ENCODE results near the gene SH3RF1.

The SH3RF1 gene

DNA sequence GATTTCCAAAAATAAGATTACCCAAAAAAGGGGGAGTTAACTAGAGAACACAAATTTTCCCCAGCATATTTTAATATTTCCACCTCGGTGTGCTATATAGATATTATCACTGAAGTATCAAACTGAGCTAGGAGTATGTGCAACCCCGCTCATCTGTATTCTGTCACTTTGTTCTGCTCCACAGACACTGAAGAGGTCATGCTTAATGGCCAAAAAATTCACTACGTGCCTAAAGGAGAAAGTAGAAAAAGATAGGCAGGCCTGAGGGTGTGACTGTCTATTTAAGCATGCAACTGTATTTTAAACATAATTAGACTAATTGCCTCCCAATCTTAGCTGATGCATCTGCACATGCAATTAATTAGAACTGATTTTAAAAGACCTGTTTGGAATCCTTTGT is 24.5 kb downstream of the SH3RF1 start:
- Histone ChIP-seq H3K4me3 (ENCODE audit: low read length) (no peak overlapping the region), H3K79me2 (ENCODE audit: low read length) (no peaks in the 10 kb centered on the region)
- TF ChIP-seq EZH2phosphoT487 (IDR thresholded peaks at IDR 0.05; ENCODE audit: low read depth), result no peak
- TF ChIP-seq, protein P1, sequence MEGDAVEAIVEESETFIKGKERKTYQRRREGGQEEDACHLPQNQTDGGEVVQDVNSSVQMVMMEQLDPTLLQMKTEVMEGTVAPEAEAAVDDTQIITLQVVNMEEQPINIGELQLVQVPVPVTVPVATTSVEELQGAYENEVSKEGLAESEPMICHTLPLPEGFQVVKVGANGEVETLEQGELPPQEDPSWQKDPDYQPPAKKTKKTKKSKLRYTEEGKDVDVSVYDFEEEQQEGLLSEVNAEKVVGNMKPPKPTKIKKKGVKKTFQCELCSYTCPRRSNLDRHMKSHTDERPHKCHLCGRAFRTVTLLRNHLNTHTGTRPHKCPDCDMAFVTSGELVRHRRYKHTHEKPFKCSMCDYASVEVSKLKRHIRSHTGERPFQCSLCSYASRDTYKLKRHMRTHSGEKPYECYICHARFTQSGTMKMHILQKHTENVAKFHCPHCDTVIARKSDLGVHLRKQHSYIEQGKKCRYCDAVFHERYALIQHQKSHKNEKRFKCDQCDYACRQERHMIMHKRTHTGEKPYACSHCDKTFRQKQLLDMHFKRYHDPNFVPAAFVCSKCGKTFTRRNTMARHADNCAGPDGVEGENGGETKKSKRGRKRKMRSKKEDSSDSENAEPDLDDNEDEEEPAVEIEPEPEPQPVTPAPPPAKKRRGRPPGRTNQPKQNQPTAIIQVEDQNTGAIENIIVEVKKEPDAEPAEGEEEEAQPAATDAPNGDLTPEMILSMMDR (IDR thresholded peaks at IDR 0.05; ENCODE audit: low read depth, low read length), result no peak

GRCh38 chr4:169245061-169245460 is 25.7 kb downstream of the SH3RF1 start:
- Histone ChIP-seq H3K4me3 (ENCODE audit: low read length) (no peak overlapping the region), H3K4me2 (ENCODE audit: low read length) (no peak overlapping the region), H2AFZ (ENCODE audit: low read depth, low read length) (no peak overlapping the region), H3K4me1 (ENCODE audit: low read length) (peaks cover 9% of the 10 kb centered on the region), H3K27me3 (ENCODE audit: low read depth, low read length) (no peaks in the 10 kb centered on the region), H3K9ac (ENCODE audit: low read length) (no peak overlapping the region), H3K79me2 (ENCODE audit: low read length) (no peaks in the 10 kb centered on the region), H4K20me1 (ENCODE audit: insufficient read depth, low read length) (no peaks in the 10 kb centered on the region), H3K27ac (ENCODE audit: low read length) (no peak overlapping the region), H3K9me3 (ENCODE audit: insufficient read depth, low read length) (no peaks in the 10 kb centered on the region), H3K36me3 (replicated peaks; ENCODE audit: low read depth, low read length) (no peaks in the 10 kb centered on the region)
- TF ChIP-seq EZH2phosphoT487 (IDR thresholded peaks at IDR 0.05; ENCODE audit: low read depth), result no peak
- TF ChIP-seq, protein P1 (IDR thresholded peaks at IDR 0.05; ENCODE audit: low read depth, low read length), result no peak

More for the DNA sequence above, 24.5 kb downstream of the SH3RF1 start:
- no peak overlapping the region for H3K27ac ChIP-seq (ENCODE audit: low read length)
- no peaks in the 10 kb centered on the region for H3K36me3 ChIP-seq (replicated peaks; ENCODE audit: low read depth, low read length)
- no peaks in the 10 kb centered on the region for H3K27me3 ChIP-seq (ENCODE audit: low read depth, low read length)
- H4K20me1 ChIP-seq (ENCODE audit: insufficient read depth, low read length), result no peaks in the 10 kb centered on the region
- H3K9ac ChIP-seq (ENCODE audit: low read length), result no peak overlapping the region
- no peak overlapping the region for H3K4me2 ChIP-seq (ENCODE audit: low read length)
- no peak overlapping the region for H2AFZ ChIP-seq (ENCODE audit: low read depth, low read length)
- peaks cover 9% of the 10 kb centered on the region for H3K4me1 ChIP-seq (ENCODE audit: low read length)
- H3K9me3 ChIP-seq (ENCODE audit: insufficient read depth, low read length), result no peaks in the 10 kb centered on the region

DNA sequence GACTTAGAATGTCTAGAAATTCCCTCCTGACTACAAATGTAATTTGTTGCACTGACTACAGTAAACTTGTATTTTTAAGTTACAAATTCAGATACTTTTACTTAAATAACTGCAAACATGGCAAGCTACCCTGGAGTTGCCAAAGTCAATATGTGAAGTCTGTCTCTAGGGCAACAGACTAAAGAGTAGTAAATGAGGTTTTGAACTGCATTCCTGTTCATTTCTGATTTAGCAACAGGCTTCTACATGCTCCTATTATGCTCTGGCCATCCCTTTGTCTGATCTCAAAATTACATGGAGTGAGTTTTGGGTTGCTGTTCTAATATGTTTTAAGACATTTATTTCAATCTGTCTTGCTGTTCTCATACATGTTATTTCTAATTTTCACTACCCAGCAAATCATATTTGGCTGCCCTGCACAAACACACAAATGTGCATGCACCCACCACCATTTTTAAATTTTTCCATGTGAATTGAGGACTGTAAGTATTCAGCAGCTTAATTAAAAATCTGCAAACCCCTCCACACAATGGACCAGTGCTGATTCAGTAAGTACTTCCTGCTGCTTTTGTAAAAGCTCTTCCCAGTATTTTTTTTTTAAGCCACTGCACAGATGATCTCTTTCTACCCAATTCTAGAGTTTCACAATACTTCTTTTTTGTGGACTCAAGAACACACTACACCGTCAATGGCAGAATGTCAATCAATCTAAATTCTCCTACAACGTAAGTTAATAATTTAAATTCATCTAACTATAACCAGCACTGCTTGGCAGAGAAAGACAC is 26.7 kb downstream of the SH3RF1 start:
- Histone ChIP-seq H3K4me3 (ENCODE audit: low read length) (no peak overlapping the region), H3K36me3 (replicated peaks; ENCODE audit: low read depth, low read length) (no peaks in the 10 kb centered on the region), H3K79me2 (ENCODE audit: low read length) (no peaks in the 10 kb centered on the region), H3K27ac (ENCODE audit: low read length) (no peak overlapping the region), H3K27me3 (ENCODE audit: low read depth, low read length) (no peaks in the 10 kb centered on the region), H3K4me2 (ENCODE audit: low read length) (no peak overlapping the region), H3K4me1 (ENCODE audit: low read length) (no peaks in the 10 kb centered on the region), H2AFZ (ENCODE audit: low read depth, low read length) (no peak overlapping the region), H3K9me3 (ENCODE audit: insufficient read depth, low read length) (no peaks in the 10 kb centered on the region), H3K9ac (ENCODE audit: low read length) (no peak overlapping the region), H4K20me1 (ENCODE audit: insufficient read depth, low read length) (no peaks in the 10 kb centered on the region)
- TF ChIP-seq, protein P1 (IDR thresholded peaks at IDR 0.05; ENCODE audit: low read depth, low read length), result no peak
- no peak for TF ChIP-seq EZH2phosphoT487 (IDR thresholded peaks at IDR 0.05; ENCODE audit: low read depth)

- Histone ChIP-seq H3K27ac (ENCODE audit: low read length) (no peak overlapping the region), H3K4me1 (ENCODE audit: low read length) (no peaks in the 10 kb centered on the region), H3K27me3 (ENCODE audit: low read depth, low read length) (no peaks in the 10 kb centered on the region), H3K9ac (ENCODE audit: low read length) (no peak overlapping the region), H3K4me2 (ENCODE audit: low read length) (no peak overlapping the region), H3K79me2 (ENCODE audit: low read length) (no peaks in the 10 kb centered on the region), H3K36me3 (replicated peaks; ENCODE audit: low read depth, low read length) (no peaks in the 10 kb centered on the region), H3K4me3 (ENCODE audit: low read length) (no peak overlapping the region), H4K20me1 (ENCODE audit: insufficient read depth, low read length) (no peaks in the 10 kb centered on the region), H3K9me3 (ENCODE audit: insufficient read depth, low read length) (no peaks in the 10 kb centered on the region), H2AFZ (ENCODE audit: low read depth, low read length) (no peak overlapping the region)
- TF ChIP-seq EZH2phosphoT487 (IDR thresholded peaks at IDR 0.05; ENCODE audit: low read depth), result no peak
- TF ChIP-seq, protein P1 (IDR thresholded peaks at IDR 0.05; ENCODE audit: low read depth, low read length), result no peak
Observed at GRCh38 chr4:169241464-169241863, 29.3 kb downstream of the SH3RF1 start.
